Parathyroid adenoma (tissue), 2 donors: ENCODE results near the gene MCC.
A peak's percentile ranks its signal among the peaks of the same experiment; 100 is the strongest.

Experiments
- H2AFZ ChIP-seq: fragments of 300-600 bp; sonication (generic); one replicate; pipeline ENCODE4 v1.7.0; 2017; ENCODE audit warnings: antibody characterized with exemption, mild to moderate bottlenecking
- H3K27ac ChIP-seq: fragments of 300-600 bp; sonication (generic); one replicate; pipeline ENCODE4 v1.7.0; 2017
- H3K27me3 ChIP-seq: fragments of 300-600 bp; sonication (generic); one replicate; pipeline ENCODE4 v1.7.0; 2017; ENCODE audit warnings: low read length; ENCODE audit not compliant: control insufficient read depth, insufficient read depth
- H3K36me3 ChIP-seq: fragments of 300-600 bp; sonication (generic); one replicate; pipeline ENCODE4 v1.7.0; 2017; ENCODE audit warnings: low read length; ENCODE audit not compliant: control insufficient read depth, insufficient read depth
- H3K4me1 ChIP-seq: fragments of 300-600 bp; sonication (generic); one replicate; pipeline ENCODE4 v1.7.0; 2017; ENCODE audit warnings: control low read depth
- H3K4me2 ChIP-seq: fragments of 300-600 bp; sonication (generic); one replicate; pipeline ENCODE4 v1.7.0; 2017; ENCODE audit warnings: low read length
- H3K4me3 ChIP-seq: fragments of 300-600 bp; sonication (generic); one replicate; pipeline ENCODE4 v1.7.0; 2017; ENCODE audit warnings: low read depth, low read length
- H3K79me2 ChIP-seq: fragments of 300-600 bp; sonication (generic); one replicate; pipeline ENCODE4 v1.7.0; 2017; ENCODE audit warnings: control low read depth
- H3K9ac ChIP-seq: fragments of 300-600 bp; sonication (generic); one replicate; pipeline ENCODE4 v1.7.0; 2017; ENCODE audit warnings: mild to moderate bottlenecking
- H3K9me3 ChIP-seq: fragments of 300-600 bp; sonication (generic); one replicate; pipeline ENCODE4 v1.7.0; 2017; ENCODE audit warnings: low read length; ENCODE audit not compliant: control insufficient read depth
- TF ChIP-seq, protein P1 (sequence below): fragments of 300-600 bp; sonication (generic); IDR thresholded peaks from one replicate; pipeline ENCODE4 v1.7.0; 2017; ENCODE audit warnings: antibody characterized with exemption, mild to moderate bottlenecking
- donor health status: primary hyperparathyroidism.

The MCC gene

GRCh38 chr5:113089653-113090335 is 398.5 kb downstream of the MCC start:
- TF ChIP-seq, protein P1, sequence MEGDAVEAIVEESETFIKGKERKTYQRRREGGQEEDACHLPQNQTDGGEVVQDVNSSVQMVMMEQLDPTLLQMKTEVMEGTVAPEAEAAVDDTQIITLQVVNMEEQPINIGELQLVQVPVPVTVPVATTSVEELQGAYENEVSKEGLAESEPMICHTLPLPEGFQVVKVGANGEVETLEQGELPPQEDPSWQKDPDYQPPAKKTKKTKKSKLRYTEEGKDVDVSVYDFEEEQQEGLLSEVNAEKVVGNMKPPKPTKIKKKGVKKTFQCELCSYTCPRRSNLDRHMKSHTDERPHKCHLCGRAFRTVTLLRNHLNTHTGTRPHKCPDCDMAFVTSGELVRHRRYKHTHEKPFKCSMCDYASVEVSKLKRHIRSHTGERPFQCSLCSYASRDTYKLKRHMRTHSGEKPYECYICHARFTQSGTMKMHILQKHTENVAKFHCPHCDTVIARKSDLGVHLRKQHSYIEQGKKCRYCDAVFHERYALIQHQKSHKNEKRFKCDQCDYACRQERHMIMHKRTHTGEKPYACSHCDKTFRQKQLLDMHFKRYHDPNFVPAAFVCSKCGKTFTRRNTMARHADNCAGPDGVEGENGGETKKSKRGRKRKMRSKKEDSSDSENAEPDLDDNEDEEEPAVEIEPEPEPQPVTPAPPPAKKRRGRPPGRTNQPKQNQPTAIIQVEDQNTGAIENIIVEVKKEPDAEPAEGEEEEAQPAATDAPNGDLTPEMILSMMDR, result no peak
- peaks cover 88% of the 10 kb centered on the region for H3K4me1 ChIP-seq
- H3K36me3 ChIP-seq, result peaks cover 2% of the 10 kb centered on the region
- H3K4me3 ChIP-seq, result peak overlapping the region; percentile 18
- peaks cover 48% of the 10 kb centered on the region for H3K79me2 ChIP-seq
- no peak overlapping the region for H2AFZ ChIP-seq
- H3K9ac ChIP-seq, result no peak overlapping the region
- H3K27ac ChIP-seq, result peak overlapping the region; percentile 98
- H3K9me3 ChIP-seq, result no peaks in the 10 kb centered on the region
- H3K27me3 ChIP-seq, result no peaks in the 10 kb centered on the region
- peak overlapping the region; percentile 48 for H3K4me2 ChIP-seq

DNA sequence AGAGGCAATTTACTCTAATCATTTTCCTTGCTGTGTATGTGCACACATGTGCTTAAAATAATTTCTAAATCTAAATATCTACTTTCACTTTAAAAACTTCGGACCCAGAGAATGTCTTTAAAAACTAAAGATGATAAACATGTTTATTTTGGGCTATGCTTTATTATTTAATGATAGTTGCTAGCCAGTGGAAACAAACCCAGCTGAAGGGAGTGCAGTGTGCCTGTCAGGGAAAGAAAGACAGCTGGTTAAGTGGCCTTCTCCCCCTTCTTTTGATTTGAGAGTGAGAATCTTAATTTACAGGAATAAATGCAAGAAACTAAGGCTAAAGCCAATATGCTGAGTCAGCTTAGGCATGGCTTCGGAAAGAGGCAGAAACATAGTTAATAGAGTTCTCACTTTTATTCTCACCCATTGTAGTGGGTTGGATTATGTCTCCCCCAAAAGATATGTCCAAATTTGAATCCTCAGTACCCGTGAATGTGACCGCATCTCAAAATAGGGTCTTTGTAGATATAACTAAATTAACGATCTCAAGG is 400.2 kb downstream of the MCC start:
- Histone ChIP-seq H3K4me2 (peak overlapping the region; percentile 39), H3K4me1 (peaks cover 93% of the 10 kb centered on the region), H3K27me3 (no peaks in the 10 kb centered on the region), H3K4me3 (peak overlapping the region; percentile 11), H2AFZ (no peak overlapping the region), H3K27ac (peak overlapping the region; percentile 98), H3K9me3 (no peaks in the 10 kb centered on the region), H3K36me3 (peaks cover 2% of the 10 kb centered on the region), H3K79me2 (peaks cover 38% of the 10 kb centered on the region), H3K9ac (no peak overlapping the region)
- TF ChIP-seq, protein P1, result no peak

GRCh38 chr5:113085880-113086409 is 402.3 kb downstream of the MCC start:
- Histone ChIP-seq H3K4me1 (peaks cover 93% of the 10 kb centered on the region), H3K79me2 (peaks cover 23% of the 10 kb centered on the region), H3K9ac (no peak overlapping the region), H3K4me3 (no peak overlapping the region), H2AFZ (no peak overlapping the region), H3K9me3 (no peaks in the 10 kb centered on the region), H3K27ac (peak overlapping the region; percentile 98), H3K4me2 (no peak overlapping the region), H3K36me3 (peaks cover 5% of the 10 kb centered on the region), H3K27me3 (no peaks in the 10 kb centered on the region)
- TF ChIP-seq, protein P1, result no peak

DNA sequence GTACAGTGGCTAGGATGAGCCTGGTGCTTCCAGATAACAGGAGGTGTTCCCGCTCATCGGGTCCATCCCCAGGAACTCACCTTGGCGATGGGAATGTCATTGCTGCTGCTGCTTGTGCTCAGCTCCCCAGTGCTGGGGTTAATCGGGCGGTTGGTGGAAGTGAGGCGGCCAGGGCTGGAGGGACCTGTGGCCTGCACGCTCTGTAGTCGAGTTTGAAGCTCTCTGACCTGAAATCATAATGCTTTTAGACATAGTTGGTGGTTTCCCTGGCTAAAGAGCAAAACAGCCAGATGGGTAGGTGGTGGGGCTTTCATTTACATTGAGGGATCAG is 403.2 kb downstream of the MCC start:
- Histone ChIP-seq H3K27ac (peak overlapping the region; percentile 98), H3K27me3 (no peaks in the 10 kb centered on the region), H3K9me3 (no peaks in the 10 kb centered on the region), H3K36me3 (peaks cover 5% of the 10 kb centered on the region), H3K79me2 (peaks cover 19% of the 10 kb centered on the region), H3K9ac (no peak overlapping the region), H2AFZ (no peak overlapping the region), H3K4me3 (no peak overlapping the region), H3K4me2 (no peak overlapping the region), H3K4me1 (peaks cover 89% of the 10 kb centered on the region)
- TF ChIP-seq, protein P1, result no peak
